ENCODE data around the gene SLC39A12. TPM values are rescaled to one million over a fixed set of nuclear protein-coding genes. Genes with fewer than 3 reads are reported as not detected.

Gene SLC39A12
- total and polyA plus RNA-seq, 8 donors, result 0.05 TPM; not detected in 7

DNA sequence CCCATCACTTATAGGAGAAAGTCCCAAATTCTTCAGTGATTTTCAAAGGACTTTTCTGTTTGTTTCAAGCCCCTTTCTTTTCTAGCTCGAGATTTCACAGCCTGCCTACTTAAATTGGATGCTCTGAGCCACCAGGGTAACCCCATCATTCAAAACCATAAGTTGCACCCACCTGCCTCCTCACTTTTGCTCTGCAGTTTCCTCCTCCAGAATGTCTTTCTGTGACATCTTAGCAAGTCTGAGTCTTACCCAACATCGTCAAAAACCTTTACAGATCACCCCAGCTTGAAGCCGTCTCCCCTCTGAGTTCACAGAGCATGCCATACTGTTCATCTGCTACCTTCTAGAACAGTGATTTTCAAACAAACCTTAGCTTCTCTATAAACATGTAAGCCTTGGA, 124.2 kb downstream of the SLC39A12 start:
- WGBS, 2 donors, result 59 to 69% methylated on average over 3 of the region's 3 CpGs
- intact Hi-C loops (cut with DNase I), result no loop called here
- Histone ChIP-seq H3K27me3 (no peaks in the 10 kb centered on the region), H3K36me3 (no peaks in the 10 kb centered on the region), H3K27ac (no peak overlapping the region), H3K4me1 (no peaks in the 10 kb centered on the region), H3K4me3 (no peak overlapping the region), H3K9me3 (no peaks in the 10 kb centered on the region)
- ATAC-seq, result no peak
- no peak for DNase-seq
- TF ChIP-seq, protein P1, sequence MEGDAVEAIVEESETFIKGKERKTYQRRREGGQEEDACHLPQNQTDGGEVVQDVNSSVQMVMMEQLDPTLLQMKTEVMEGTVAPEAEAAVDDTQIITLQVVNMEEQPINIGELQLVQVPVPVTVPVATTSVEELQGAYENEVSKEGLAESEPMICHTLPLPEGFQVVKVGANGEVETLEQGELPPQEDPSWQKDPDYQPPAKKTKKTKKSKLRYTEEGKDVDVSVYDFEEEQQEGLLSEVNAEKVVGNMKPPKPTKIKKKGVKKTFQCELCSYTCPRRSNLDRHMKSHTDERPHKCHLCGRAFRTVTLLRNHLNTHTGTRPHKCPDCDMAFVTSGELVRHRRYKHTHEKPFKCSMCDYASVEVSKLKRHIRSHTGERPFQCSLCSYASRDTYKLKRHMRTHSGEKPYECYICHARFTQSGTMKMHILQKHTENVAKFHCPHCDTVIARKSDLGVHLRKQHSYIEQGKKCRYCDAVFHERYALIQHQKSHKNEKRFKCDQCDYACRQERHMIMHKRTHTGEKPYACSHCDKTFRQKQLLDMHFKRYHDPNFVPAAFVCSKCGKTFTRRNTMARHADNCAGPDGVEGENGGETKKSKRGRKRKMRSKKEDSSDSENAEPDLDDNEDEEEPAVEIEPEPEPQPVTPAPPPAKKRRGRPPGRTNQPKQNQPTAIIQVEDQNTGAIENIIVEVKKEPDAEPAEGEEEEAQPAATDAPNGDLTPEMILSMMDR (IDR thresholded peaks at IDR 0.05), result no peak
- no peak for FAIRE-seq

DNA sequence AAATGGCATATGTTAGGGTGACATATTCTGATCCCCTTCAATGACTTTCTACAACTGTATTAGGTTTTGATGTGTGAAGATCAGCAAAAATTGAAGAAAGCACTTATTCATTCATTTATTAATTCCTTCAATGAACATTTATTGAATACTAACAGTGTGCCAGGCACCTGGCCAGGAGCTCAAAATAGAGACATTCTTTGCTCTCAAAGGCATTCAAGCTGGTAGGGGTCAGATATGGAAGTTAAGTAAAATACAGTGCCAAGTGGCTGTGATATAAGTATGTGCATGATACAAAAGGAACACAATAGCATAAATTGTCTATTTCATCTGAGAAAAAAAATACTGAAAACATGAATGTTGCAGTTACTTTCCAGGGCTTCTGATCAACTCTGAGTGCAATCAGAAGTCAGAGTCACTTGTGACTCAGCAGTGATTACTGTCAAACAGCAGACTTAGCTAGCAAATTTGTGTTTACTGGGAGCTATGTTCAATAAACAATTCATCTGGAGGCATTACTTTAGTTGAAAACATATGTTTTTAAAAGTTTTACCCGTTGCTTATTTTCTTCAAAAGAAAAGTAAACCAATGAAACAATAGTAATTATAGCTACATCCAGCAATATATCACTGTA, 128.1 kb downstream of the SLC39A12 start:
- no peaks in the 10 kb centered on the region for H3K4me1 ChIP-seq
- H3K36me3 ChIP-seq, result no peaks in the 10 kb centered on the region
- H3K9me3 ChIP-seq, result no peaks in the 10 kb centered on the region
- no peak overlapping the region for H3K27ac ChIP-seq
- no peak overlapping the region for H3K4me3 ChIP-seq
- ATAC-seq (no peak), FAIRE-seq (no peak), DNase-seq (no peak)
- intact Hi-C loops (cut with DNase I), result no loop called here
- no peaks in the 10 kb centered on the region for H3K27me3 ChIP-seq
- TF ChIP-seq, protein P1 (IDR thresholded peaks at IDR 0.05), result no peak
- 72 to 73% methylated on average over 1 of the region's 1 CpG for WGBS, 2 donors

DNA sequence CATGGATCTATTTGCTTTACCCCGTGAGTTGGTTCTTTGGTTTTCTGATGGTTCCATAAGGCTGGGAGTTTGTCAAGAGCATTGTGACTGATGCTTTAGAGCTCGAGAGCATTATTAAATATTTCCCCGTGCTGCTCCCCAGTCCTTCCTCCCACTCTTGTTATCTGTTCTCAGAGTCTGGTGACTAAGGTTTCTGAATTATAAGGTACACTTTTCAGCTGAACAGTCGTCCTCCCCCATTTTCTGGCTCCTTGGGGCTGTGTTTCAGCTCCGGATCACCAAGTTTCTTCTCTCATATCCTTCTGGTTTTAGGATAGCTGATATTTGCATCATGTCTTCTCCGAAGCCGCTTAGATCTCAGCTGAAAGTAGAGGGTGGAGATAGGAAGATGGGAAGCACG, 130.7 kb downstream of the SLC39A12 start:
- intact Hi-C loops (cut with DNase I), result no loop called here
- ATAC-seq, result no peak

DNA sequence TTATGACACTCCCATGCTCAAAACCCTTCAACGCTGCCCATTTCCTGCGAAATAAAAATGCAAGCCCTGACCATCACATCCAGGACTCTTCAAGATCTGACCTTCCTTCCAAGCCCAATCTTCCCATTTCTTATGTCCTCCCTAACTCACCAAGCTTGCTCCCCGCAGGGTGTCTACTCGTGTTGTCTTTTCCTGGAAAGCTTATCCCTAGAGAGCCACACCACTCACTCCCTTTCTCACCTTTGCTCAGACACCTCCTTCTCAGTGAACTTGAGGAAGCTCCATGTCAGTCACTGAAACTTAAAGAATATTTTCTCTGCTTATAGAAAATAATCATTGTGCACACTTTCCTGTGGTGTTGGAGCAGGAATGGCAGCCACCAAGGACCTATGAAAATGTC, 134.1 kb downstream of the SLC39A12 start:
- WGBS, 2 donors, result 75 to 85% methylated on average over 4 of the region's 4 CpGs
- intact Hi-C loops (cut with DNase I), result no loop called here
- H3K27me3 ChIP-seq, result no peaks in the 10 kb centered on the region
- DNase-seq (no peak), FAIRE-seq (no peak), ATAC-seq (no peak)
- no peaks in the 10 kb centered on the region for H3K4me1 ChIP-seq
- H3K27ac ChIP-seq, result no peak overlapping the region
- no peak overlapping the region for H3K4me3 ChIP-seq
- H3K36me3 ChIP-seq, result no peaks in the 10 kb centered on the region
- TF ChIP-seq, protein P1 (IDR thresholded peaks at IDR 0.05), result no peak
- no peaks in the 10 kb centered on the region for H3K9me3 ChIP-seq

More for the DNA sequence above, 130.7 kb downstream of the SLC39A12 start:
- no peaks in the 10 kb centered on the region for H3K9me3 ChIP-seq
- FAIRE-seq (no peak), DNase-seq (no peak)
- H3K4me1 ChIP-seq, result no peaks in the 10 kb centered on the region
- H3K27me3 ChIP-seq, result no peaks in the 10 kb centered on the region
- no peak overlapping the region for H3K4me3 ChIP-seq
- TF ChIP-seq, protein P1 (IDR thresholded peaks at IDR 0.05), result no peak
- WGBS, 2 donors, result 58 to 69% methylated on average over 8 of the region's 8 CpGs
- H3K27ac ChIP-seq, result no peak overlapping the region
- H3K36me3 ChIP-seq, result no peaks in the 10 kb centered on the region

DNA sequence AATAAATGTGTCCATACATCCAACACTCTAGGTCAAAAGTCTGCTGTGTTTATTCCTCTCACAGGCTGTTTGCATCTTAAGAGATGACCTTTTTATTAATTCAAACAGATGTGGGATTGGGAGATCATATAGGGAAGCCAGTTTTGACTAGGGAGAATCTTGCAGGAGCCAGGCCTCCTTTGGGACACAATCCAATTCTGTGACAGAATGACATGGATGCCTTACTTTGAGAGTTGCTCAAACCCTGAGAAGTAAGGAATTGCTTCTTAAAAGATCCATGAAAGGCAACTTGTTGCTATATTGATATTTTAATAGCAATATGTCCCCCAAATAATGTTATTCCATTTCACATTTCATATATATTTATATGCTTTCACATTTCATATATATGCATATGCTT, 135.0 kb downstream of the SLC39A12 start:
- ATAC-seq, result no peak
- DNase-seq, result no peak
- TF ChIP-seq, protein P1 (IDR thresholded peaks at IDR 0.05), result no peak
- intact Hi-C loops (cut with DNase I), result no loop called here
- FAIRE-seq, result no peak
- Histone ChIP-seq H3K27ac (no peak overlapping the region), H3K9me3 (no peaks in the 10 kb centered on the region), H3K4me3 (no peak overlapping the region), H3K27me3 (no peaks in the 10 kb centered on the region), H3K4me1 (no peaks in the 10 kb centered on the region), H3K36me3 (no peaks in the 10 kb centered on the region)

Data from pancreas (tissue), 10 donors.